B cell (primary cell): ENCODE data around the gene CTNNA3.

Experiments
- CTCF ChIP-seq: fragments of 200-600 bp; IDR thresholded peaks from one replicate; pipeline ENCODE4 v1.8.0; 2022; ENCODE audit warnings: antibody characterized with exemption, mild to moderate bottlenecking
- EZH2 ChIP-seq: IDR thresholded peaks from 2 replicates; pipeline ENCODE4 v1.6.1; 2012; ENCODE audit warnings: borderline replicate concordance, low read depth, mild to moderate bottlenecking, moderate library complexity, low read length; ENCODE audit not compliant: insufficient read depth, poor library complexity, severe bottlenecking

GRCh38 chr10:66301078-66301477 is 1394.9 kb downstream of the CTNNA3 start:
- no peak for TF ChIP-seq CTCF
- no peak for TF ChIP-seq EZH2
